Stimulated activated CD4-positive, alpha-beta T cell treated with anti-CD3 and anti-CD28 coated beads, TNF-alpha, amount 100 ng/mL, for 4 hours (primary cell): ENCODE data around the gene CDC6.
"Not testable (repeated sequence)": the region's sequence is repeated elsewhere in the genome, so short reads cannot be mapped to it uniquely, and the experiment has no call there.

Experiments
- DNase-seq, 3 experiments: peaks; one replicate each; pipeline ENCODE4 v3.0.0-alpha.2; 2020; ENCODE audit warnings: low read depth in 3 of 3

CDC6 gene

GRCh38 chr17:40287159-40287493 lies 553 bp upstream of the CDC6 start:
- DNase-seq = no peak

GRCh38 chr17:40290629-40291280 lies 3.1 kb downstream of the CDC6 start:
- no peak for DNase-seq

- no peak for DNase-seq
Observed at GRCh38 chr17:40291281-40291664, 3.6 kb downstream of the CDC6 start.

- no peak for DNase-seq
Observed at GRCh38 chr17:40293363-40293762, 5.7 kb downstream of the CDC6 start.

GRCh38 chr17:40295488-40296436 lies 8.1 kb downstream of the CDC6 start:
- DNase-seq = no peak

GRCh38 chr17:40297511-40297910 lies 9.8 kb downstream of the CDC6 start:
- no peak for DNase-seq

GRCh38 chr17:40298726-40299125 lies 11.0 kb downstream of the CDC6 start:
- no peak for DNase-seq

- not testable (repeated sequence) for DNase-seq
Observed at GRCh38 chr17:40299159-40299757, 11.6 kb downstream of the CDC6 start.

GRCh38 chr17:40301315-40301714 lies 13.6 kb downstream of the CDC6 start:
- no peak for DNase-seq

- DNase-seq = no peak
Observed at GRCh38 chr17:40303009-40303657, 15.5 kb downstream of the CDC6 start.

- no peak for DNase-seq
Observed at GRCh38 chr17:40303708-40304551, 16.3 kb downstream of the CDC6 start.

- not testable (repeated sequence) for DNase-seq
Observed at GRCh38 chr17:40304552-40304863, 16.8 kb downstream of the CDC6 start.

GRCh38 chr17:40304866-40305265 lies 17.2 kb downstream of the CDC6 start:
- DNase-seq = not testable (repeated sequence)

GRCh38 chr17:40306395-40306794 lies 18.7 kb downstream of the CDC6 start:
- DNase-seq = no peak

- no peak for DNase-seq
Observed at GRCh38 chr17:40307001-40307730, 19.5 kb downstream of the CDC6 start.

GRCh38 chr17:40307740-40308239 lies 20.1 kb downstream of the CDC6 start:
- DNase-seq = no peak

GRCh38 chr17:40309031-40309948 lies 21.6 kb downstream of the CDC6 start, which contains the start of gene RARA:
TSS of gene RARA (plus strand) at chr17:40309180. CDS start at chr17:40331219, 22,039 bp downstream.
- no peak for DNase-seq

- DNase-seq = no peak
Observed at GRCh38 chr17:40309949-40310510, 22.4 kb downstream of the CDC6 start.

- no peak for DNase-seq
Observed at GRCh38 chr17:40310882-40311391, 23.3 kb downstream of the CDC6 start.
